ENCODE data around the gene IRGQ.
"Not testable (repeated sequence)": the region's sequence is repeated elsewhere in the genome, so short reads cannot be mapped to it uniquely, and the experiment has no call there.

Gene IRGQ

DNA sequence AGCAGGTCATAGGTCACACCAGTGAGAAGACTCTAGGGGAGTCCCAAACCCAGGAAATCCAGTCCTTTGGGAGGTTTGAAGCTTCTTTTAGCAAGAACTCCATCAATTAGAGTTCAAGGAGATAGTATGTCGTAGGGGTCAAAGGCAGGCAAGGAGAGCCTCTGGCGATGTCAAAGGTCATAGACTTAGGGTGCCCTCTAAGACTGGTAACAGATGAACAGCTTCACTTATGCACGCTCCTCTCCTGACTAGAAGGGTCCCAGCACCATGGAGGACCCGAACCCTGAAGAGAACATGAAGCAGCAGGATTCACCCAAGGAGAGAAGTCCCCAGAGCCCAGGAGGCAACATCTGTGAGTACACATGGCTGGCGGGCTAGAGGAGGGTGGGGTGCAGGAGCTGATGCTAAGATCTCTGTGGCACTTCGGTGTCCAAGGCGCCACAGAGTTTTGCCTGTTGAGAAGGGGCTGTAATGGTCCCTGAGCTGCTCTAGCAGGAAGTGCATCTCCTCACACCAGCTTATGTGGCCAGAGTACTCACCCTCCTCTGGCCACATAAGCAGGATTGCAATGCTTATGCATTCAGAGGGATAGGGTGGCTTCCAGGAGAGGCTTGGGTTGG is 1.0 kb upstream of the IRGQ start:
- no peak for ATAC-seq

DNA sequence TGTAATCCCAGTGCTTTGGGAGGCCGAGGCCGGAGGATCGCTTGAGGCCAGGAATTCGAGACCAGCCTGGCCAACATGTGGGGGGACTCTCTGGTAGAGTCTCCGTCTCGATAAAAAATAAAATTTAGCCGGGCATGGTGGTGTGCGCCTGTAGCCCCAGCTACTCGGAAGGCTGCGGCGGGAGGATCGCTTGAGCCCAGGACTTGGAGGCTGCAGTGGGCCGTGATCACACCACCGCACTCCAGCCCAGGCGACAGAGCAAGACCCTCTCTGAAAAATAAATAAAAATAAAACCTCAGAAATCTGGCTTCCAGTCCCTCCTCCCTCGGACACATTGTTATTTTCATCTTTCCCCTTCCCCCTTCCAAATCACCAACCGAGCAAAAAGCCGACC is 332 bp downstream of the IRGQ start:
- ATAC-seq, result peak; percentile 5 to 8

DNA sequence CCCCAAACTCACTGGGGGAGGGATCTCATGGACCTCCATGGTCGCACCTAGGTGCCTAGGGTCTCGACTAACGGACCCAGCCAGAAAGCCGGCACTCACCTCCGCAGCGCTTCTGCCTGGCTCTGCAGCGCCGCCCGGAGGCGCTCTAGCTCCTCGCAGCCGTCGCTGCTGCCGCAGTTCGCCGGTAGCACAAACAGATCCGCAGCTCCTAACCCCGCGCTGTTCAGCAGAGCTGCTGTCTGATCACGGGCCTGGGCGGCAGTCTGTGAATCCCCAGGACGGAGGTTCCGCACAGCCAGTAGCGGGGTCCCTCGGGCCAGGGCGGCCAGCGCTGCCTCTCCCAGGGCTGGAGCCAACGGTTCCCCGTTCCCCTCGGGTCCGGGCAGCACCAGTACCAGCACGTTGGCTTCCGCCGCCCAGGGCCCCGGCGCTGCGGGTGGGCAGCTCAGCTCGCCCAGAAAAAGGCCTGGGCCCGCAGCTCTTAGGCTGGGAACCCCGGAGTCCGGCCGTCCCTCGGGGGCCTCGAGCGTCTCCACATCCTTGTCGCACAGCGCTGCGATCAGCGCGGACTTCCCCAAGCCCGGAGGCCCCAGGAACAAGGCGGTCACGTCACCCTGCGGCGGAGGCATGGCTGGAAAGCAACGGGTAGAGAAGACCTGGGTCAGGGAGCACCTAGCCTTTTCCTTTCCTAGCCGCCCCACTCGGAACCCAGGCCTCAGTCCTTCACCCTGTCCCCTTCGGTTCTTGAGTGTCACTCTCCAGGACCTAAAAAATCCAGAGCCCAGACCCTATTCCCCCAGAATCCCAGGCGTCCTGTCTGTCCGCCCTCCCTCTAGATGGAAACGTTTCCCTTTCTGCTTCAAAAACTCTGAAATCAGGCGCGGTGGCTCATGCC is 977 bp downstream of the IRGQ start:
- ATAC-seq, result peak; percentile 44 to 51

DNA sequence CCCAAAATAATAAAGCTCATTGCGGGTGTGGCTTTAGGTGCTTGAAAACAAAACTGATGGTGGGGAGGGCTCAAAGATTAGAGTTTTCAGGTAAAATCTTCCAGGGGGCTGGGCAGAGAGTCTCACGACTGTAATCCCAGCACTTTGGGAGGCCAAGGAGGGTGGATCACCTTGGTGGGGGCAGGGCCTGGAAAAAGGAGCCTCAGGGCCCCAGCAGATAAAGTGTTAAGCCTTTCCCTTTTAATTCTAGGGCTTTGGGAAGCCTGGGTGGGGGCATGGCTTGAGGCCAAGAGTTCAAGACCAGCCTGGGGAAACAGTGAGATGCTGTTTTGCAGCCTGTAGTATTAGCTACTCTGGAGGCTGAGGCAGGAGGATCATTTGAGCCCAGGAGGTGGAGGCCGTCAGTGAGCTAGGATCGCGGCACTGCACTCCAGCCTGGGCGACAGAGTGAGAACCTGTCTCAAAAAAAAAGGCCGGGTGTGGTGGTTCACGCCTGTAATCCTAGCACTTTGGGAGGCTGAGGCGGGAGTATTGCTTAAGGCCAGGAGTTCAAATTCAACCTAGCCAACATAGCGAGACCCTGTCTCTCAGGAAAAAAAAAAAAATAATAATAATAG is 1.7 kb downstream of the IRGQ start:
- ATAC-seq, result no peak

DNA sequence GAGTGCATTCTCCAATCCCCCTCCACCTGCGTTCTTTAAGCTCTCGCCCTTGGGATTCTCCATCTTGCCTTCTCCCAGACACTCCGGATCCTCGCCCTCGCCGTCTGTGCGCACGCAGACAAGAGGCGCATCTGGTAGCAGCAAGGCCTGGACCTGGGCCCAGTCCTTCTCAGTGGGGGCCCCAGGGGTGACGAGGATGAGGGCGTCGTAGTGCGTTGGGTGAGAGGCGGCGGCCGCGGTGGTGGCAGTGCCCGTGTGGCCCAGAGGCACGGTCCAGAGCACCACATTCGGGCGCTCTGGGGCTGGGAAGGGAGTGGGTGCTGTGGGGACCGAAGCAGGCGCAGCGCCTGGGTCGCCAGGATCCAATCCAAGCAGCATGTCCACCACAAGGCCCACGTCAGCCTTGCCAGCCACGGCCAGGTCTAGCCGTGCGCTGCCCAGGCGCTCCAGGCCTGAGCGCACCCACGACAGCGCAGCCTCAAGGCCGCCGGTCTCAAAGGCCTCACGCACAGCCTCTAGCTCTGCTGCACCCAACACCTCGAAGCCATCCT is 3.1 kb downstream of the IRGQ start:
- ATAC-seq, result no peak

DNA sequence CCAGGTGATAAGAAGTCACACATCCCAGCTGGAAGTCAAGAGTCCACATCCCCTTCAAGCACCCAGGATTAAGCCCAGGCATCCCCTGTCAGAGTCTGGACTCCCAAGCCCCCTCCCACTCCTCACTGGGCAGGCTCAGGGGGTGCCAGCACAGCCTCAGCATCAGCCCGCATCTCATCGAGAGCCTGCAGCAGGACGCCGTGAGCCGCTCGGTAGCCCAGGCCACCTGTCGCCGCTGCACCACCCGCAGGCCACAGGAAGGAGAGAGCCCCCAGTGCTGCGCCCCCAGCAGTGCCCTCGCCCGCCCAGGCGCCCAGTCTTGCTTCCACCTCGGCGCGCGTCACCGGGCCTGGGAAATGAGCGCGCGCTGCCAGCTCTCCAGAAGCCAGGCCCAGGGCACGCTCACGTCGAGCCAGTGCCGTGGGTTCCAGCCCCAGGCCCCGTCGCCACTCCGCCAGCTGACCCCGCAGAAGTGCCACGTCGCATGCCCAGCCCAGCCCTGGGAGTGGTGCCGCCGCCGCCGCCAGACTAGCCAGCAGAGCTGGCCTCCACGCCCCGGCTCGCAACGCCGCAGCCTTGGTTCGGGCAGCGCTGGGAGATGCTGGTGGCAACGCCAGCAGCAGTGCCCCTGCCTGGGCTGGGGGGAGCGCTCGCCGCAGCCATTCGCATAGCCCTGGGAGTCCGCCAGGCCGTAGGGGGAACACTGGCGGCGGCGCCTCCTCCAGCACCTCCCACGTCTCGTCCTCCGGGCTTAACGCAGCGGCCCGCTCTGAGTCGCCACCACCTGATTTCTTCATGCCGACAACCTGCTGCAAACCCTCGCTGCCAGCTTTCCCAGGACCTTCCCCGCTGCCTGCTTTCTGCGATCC is 3.8 kb downstream of the IRGQ start:
- no peak for ATAC-seq

DNA sequence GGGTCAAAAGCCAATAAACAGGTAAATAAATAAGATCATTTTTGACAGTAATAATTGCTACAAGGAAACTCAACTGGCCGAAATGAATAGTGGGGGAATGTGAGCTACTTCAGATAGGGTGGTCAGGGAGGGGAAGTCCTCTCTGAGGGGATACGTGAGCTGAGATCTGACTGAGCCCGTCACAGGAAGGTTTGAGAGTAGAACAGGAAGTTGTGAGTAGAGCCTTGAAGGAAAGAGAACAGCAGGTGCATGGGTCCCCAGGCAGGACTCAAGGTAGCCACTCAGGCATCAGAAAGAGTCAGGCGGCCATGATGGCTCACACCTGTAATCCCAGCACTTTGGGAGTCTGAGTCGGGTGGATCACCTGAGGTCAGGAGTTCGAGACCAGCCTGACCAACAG is 6.3 kb downstream of the IRGQ start:
- ATAC-seq, result no peak

DNA sequence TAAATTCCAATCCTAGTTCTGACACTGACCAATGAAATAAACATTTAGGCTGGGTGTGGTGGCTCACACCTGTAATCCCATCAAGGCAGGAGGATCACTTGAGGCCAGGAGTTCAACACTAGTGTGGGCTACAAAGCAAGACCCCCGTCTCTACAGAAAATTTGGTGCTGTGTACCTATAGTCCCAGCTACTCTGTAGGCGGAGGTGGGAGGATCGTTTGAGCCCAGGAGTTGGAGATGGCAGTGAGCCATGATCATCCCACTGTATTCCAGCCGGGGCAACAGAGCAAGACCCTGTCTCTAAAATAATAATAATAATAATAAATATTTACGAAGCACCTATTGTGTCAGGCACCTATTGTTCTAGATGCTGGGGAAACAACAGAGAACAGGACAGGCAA is 6.7 kb downstream of the IRGQ start:
- ATAC-seq, result no peak

DNA sequence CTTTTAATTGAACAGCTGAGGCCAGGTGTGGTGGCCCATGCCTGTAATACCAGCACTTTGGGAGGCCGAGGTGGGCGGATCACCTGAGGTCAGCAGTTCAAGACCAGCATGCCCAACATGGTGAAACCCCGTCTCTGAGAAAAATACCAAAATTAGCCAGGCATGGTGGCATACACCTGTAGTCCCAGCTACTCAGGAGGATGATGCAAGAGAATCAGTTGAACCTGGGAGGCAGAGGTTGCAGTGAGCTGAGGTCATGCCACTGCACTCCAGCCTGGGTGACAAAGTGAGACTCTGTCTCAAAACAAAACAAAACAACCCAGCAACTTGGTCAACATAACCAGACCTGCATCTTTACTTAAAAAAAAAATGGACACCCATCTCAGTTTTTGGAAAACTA is 8.9 kb downstream of the IRGQ start:
- ATAC-seq, result not testable (repeated sequence)

DNA sequence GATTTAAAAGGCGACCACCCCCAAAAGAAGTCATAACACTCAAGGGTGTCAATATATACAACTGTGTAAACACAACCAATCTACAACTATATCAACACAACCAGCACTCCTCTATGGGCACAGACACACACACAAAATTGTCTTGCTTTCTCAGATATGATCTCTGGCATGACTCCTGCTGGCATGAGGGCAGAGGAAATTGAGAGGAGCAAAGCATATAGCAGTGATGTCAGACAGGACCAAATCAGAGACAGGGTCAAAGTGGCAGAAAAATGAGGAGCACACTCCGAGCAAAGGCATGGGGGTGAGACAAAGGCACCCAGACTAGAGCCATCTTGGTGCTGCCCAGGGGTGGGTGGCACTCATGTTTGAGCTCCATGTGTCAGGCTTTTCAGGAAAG is 9.6 kb downstream of the IRGQ start:
- no peak for ATAC-seq

DNA sequence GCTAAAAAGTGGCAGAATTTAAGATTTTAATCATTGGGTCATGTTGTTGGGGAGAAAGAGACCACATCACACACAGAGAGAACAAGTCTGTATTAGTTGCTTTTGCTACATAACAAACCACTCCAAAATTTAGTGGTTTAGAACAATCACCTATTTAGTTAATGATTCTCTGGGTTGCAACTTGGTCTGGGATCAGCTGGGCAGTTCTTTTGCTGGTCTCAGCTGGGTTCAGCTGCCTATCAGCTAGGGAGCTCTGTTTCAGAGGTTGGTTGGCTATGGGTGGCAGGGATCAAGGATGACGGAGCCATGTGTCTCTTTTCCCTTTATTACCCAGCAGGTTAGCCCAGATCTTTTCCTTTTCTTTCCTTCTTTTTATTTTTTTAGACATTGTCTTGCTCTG is 11.4 kb downstream of the IRGQ start:
- no peak for ATAC-seq

DNA sequence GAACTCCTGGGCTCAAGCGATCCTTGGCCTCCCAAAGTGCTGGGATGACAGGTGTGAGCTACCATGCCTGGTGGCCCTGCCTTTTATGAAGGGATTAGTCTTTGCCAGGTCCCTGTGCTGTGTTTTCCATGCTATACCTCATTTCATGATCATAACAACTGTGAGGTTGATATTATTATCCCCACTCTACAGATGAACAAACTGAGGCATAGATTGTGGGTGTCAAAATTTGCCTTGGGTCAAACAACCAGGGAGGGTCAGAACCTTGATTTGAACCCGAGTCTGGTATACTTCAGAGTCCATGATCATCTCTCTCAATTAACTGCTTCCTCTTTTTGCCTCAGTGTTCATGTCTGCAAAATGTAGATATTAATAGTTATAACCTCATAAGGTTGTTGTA is 13.4 kb downstream of the IRGQ start:
- no peak for ATAC-seq

DNA sequence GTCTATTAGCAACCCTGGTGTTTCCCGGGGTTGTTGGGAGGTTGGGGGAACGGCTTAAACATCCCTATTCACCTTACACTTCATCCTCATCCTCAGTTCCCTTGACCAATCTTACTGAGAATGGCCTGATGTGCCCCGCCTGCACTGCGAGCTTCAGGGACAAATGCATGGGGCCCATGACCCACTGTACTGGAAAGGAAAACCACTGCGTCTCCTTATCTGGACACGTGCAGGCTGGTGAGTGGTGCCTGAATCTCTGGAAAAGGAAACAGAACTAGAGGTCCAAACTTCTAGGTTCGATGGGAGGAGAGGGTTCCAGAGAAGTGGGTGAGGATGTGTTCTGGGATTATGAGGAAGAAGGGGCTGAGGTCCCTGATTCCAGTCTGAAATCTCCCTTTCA is 14.5 kb downstream of the IRGQ start:
- no peak for ATAC-seq

DNA sequence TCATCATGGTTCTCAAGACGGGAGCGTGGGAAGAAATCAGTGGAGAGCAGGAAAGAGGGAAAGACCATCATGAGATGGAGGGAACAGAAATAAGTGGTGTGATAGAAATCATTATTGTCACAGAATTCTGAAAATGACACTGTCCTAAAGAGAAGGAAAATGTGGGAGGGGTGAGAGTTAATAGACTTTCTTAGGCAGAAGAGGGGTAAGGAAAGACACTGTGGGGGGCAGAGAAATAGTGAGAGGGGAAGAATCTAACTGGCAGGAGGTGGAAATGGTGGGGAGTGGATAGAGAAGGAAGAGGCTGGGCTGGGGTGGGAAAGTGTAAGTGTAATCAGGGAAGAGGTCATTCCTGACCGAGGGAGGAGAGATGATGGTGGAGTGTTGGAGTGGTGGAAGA is 17.1 kb downstream of the IRGQ start:
- no peak for ATAC-seq

DNA sequence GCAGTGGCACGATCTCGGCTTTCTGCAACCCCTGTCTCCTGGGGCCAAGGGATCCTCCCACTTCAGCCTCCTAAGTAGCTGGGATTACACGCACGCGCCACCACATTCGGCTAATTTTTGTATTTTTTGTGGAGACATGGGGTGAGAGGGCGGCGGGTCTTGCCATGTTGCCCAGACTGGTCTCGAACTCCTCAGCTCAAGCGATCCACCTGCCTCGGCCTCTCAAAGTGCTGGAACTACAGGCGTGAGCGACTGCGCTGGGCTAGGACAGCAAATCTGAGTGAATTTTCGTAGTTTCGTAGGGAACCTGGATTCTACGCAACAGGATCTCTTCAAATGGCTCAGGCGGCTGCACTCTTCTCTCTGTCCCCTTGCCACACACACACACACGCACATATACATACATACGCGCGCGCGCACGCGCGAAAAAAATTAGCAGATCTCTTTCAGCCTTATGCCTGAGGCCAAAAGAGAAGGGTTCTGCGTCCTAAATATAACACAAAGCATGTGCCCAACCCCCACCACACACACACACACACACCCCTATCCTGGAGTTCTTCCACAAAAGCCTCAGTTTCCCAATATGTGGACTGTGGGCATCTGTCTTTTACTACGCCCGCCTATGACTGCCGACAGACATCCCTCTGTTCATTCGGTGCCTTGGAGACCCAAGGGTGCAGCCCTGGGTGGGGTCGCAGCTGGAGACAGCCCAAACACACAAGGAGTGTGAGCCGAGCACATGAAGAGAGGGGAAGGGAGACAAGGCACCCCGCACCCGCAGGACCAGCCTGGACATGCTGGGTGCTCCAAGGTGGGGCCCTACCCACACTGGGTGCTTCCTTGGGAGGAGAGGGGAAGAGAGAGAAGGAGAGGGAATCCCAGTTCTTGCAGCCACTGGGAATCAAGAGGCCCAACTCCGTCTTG is 19.7 kb downstream of the IRGQ start:
- ATAC-seq, result no peak

DNA sequence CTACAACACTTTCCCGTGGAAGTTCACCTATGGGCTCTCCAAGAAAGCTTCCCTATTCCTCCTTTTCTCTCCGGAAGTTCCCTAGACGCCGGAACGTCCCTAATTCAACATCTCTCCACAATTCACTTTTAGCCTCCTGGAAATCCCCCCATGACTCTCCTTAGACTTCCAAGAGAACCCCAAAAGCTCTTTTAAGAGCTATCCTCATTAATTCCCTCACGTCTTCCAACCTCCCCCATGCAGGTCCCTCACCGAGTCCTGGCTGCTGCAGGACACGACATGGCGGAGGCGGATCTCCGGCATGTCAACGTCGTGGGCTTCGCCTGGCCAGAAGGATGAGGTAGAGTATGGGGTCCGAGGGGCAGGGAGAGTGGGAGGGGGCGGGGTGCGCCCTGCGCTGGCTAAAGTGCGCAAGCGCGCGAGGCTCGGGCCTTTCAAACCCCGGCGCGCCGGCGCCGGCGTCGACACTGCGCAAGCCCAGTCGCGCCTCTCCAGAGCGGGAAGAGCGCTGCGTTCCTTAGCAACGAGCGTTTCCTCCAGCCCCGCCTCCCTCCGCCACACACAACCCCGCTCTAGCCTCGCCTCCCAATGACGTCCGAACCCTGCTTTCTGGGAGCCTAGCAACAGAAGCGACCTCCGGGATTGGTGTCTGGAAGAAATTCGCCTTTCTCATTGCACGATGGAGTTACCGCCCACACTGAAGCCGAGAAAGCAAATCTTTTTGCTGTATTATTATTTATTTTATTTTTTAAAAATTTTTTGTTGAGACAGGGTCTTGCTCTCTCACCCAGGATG is 20.6 kb downstream of the IRGQ start, which contains the start of the genes PINLYP and XRCC1:
PINLYP (plus strand) TSS at position 646 of the 795 bp plus-strand sequence. CDS start 1,391 bp downstream, outside the sequence.
XRCC1 (minus strand) TSS at position 372 of the 795 bp plus-strand sequence; CDS start at position 303, 69 bp downstream.
- peak; percentile 99 to 100 for ATAC-seq

DNA sequence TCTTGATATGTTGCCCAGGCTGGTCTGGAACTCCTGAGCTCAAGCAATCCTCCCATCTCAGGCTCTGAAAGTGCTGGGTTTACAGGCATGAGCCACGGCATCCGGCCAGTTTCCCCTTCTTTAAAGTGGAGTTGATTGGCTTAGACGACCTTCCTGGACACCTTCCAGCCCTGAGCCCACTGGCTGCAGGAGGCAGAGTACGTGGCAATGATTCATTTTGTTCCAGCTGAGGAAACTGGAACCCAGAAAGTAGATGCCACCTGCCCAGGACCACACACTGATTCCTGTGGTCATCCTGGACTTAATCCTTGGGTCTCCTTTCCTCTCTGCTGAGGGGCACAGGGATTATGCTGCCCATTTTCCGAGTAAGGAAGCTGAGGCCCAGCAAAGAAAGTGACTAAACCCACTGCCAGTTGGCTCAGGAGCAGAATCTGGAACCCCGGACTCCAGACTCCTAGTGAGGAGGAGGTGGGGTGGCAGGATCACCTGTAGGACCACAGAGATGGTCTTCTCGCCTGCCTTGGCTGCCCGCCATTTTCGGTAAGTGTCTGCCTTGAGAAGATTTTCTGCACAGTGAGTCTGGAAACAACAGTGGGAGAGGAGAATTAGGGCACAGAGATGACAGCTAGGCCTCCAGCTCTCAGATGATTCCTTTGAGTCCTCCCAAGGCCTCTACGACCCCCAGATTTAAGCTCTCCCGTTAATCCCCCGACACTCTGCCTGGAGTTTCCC is 21.3 kb downstream of the IRGQ start:
- no peak for ATAC-seq

DNA sequence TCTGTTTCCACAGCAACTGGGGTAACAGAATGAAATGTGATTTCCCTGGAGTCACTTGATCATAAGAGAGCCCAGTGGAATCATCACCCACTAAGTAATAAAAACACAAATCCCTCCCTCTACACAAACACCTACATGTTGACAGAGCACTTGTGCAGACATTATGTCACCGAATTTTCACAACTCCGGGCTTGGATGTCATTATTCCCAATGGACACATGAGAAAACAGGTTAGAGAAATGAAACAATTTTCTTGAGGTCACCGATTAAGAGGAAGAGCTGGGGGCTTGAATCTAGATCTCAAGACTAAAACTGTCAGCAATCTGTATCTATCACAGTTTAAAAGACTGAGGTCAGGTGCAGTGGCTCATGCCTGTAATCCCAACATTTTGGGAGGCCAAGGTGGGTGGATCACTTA is 23.8 kb downstream of the IRGQ start:
- no peak for ATAC-seq

DNA sequence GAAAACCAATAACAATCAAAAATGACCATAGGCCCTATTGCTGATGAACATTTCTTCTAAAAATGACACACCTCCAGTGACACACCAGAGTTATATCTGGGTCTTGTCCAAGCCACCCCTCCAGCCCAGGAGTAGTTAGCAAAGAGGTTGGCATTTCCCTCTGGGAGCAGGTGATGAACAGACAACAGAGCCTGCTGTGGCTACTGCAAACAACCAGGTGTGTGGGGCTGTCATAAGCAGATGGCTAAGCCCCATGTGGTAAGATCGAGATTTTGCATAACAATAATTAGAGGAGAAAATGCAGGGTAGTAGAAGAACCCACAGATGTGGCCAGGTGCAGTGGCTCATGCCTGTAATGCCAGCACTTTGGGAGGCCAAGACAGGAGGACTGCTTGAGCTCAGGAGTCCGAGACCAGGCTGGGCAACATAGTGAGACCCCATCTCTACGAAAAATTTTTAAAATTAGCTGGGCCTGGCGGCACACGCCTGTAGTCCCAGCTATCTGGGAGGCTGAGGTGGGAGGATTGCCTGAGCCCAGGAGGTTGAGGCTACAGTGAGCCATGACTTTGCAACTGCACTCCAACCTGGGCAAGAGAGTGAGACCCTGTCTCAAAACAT is 25.7 kb downstream of the IRGQ start:
- ATAC-seq, result no peak

All from activated CD4-positive, CD25-positive, alpha-beta regulatory T cell treated with anti-CD3 and anti-CD28 coated beads, Interleukin-2, amount 50 U/mL, for 24 hours (primary cell).